Activated CD8-positive, alpha-beta memory T cell treated with anti-CD3 and anti-CD28 coated beads, Interleukin-2, amount 50 U/mL, for 24 hours (primary cell): ENCODE measurements around the gene SH3RF3.

Experiments
- DNase-seq: peaks from one replicate; pipeline ENCODE4 v3.0.0-alpha.2; 2020; ENCODE audit errors: extremely low read depth

SH3RF3 gene

GRCh38 chr2:109349503-109350465 lies 220.8 kb downstream of the SH3RF3 start:
- no peak for DNase-seq

DNA sequence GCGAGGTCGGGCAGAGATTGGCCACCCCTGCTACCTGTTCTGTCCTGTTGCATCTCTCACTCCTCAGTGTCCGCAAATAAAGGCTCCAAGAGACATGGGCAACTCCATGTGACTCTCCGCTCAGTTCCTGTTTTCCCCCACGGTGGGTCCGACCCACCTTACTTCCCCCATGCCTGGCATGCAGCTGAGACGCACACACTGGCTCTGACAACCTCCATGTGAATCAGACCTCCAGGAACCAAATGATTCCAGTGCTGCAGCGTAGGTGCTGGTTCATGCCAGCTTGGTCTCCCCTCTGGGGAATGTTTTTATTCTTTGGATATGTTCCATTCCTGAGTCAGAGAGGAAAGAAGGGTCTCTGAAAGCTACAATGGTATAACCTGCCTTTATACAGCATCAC lies 221.5 kb downstream of the SH3RF3 start:
- no peak for DNase-seq

- no peak for DNase-seq
These were observed 222.3 kb downstream of the SH3RF3 start for GRCh38 chr2:109351164-109351756.

GRCh38 chr2:109352056-109352897 lies 223.3 kb downstream of the SH3RF3 start:
- no peak for DNase-seq

DNA sequence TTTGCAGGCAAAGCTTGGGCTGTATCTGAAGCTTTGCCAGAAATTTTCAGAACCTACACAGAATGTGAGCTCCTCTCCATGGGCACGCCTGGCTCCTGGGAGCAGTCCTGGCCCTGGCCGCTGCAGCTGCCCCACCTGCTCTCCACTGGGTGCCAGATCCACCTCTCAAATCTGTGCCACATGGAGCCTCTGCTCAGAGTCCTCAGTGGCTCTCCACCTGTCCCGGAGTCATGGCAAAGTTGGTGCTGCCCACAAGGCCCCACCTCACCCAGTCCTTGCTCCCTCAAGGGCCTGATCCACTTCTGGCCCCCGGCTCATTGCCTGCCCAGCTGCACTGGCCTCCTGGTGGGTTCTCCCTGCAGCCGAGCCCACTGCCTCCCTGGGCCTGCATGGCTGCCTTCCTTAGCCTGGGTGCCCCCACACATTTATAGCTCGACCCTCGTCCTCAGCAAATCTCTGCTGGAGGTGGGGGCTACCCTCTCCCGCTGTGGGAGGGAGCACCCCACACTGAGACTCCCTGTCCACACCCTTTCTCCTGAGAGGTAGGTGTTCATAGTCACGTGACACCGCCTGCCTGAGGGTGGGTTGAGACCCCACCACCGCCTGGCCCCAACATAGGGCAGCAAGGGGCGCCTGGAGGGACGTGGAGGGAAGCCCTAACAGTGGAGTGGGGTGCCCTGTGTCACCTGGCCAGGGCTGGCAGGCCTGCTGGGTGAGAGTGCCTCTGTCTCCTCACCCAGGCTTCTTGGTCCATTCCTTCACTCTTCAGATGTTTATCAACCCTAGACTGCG lies 224.1 kb downstream of the SH3RF3 start:
- no peak for DNase-seq

DNA sequence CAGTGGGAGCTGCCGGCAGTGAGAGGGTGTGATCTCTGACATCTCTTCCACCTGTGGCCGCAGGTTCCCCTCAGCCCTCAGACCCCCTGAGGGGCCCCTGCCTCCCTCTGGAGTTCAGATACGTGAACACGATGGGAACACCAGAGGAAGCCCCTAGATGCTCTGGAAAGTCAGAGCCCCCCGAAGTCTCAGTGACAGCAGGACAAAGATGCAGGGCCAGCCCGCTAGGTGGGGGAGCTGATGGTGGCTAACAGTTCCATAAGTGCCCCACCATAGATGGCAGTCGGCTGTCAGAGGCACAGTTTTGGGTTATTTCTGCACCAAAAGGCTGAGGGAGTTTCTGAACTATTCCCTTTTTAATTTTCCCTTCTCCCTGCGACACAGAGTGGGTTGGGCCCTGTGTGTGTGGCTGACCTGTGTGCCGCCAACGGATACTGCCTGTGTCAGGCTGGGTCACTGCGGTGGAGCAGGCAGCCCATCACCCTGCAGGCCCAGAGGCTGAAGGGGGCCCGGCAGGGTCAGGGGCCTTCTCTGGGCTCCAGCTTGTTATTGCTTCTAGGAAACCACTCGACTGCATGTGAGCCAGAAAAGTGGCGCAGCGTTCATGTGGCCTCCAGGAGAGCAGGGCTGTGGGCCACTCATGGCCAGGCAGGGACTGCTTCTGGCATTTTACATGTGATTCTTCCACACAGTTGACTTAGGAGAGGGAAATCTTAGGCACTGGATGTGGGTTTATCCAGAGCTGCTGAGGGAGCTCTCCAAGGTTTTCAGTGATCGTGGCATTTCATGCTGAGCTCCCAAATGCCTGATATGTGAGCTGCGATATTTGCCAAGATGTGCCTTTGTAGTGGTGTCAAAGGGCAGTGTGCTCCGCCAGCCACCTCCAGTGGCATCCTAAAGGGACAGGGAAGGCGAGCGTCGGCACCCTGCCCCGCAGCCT lies 225.1 kb downstream of the SH3RF3 start:
- no peak for DNase-seq

GRCh38 chr2:109355192-109355843 lies 226.3 kb downstream of the SH3RF3 start:
- DNase-seq = no peak

- DNase-seq = no peak
These were observed 227.5 kb downstream of the SH3RF3 start for GRCh38 chr2:109356324-109357035.

GRCh38 chr2:109364217-109364616 lies 235.2 kb downstream of the SH3RF3 start:
- DNase-seq = no peak

DNA sequence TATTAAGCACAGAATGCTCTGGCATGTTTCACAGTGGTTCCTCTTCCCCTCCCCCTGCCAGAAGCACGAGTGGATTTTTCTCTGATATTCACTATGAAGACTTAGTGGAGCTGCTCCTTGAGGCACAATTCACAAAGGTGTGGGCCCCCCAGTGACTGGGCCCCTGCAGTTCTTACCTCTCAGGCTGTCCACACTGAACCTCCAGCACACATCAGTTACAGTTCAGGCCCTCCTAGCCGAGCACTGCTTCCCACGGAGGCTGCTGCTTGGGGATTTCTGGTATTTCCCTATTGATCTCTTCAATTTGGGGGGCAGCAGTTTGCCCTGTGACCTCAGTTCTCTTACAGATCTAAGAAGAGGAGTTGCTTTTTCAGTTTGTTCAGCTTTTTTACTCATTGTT lies 236.1 kb downstream of the SH3RF3 start:
- no peak for DNase-seq

- no peak for DNase-seq
These were observed 238.7 kb downstream of the SH3RF3 start for GRCh38 chr2:109367683-109368082.

- DNase-seq = no peak
These were observed 239.8 kb downstream of the SH3RF3 start for GRCh38 chr2:109368798-109369197.

DNA sequence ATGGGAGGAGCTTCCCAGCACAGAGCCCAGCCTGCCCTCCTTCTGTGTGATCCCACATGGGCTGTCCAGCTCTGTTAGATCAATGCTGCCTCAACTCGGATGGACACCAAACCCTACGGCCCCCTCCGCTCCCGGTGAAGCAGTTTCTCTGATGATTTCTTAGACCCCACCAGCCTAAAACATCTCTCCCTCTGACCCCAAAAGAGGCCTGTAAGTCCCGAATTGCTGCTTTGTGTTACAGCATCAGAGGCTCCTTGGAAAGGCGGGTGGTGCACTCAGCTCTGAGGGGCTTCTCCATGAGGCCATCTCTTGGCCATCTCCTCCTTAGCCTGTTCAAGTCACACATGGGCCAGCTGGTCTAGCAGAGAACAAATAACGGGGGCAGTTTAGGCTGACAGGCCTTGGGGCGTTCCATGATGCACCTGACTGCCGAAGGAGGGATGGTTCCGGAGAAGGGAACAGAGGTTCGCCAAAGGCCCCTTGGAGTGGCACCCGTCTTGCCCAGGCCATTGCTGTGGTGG lies 240.7 kb downstream of the SH3RF3 start:
- DNase-seq = no peak

- DNase-seq = no peak
These were observed 241.5 kb downstream of the SH3RF3 start for GRCh38 chr2:109370399-109371035.

GRCh38 chr2:109371481-109372170 lies 242.6 kb downstream of the SH3RF3 start:
- no peak for DNase-seq

- DNase-seq = no peak
These were observed 243.2 kb downstream of the SH3RF3 start for GRCh38 chr2:109372171-109372568.

GRCh38 chr2:109372614-109373013 lies 243.6 kb downstream of the SH3RF3 start:
- DNase-seq = no peak
